Adrenal gland (tissue), 5 donors: ENCODE measurements around the gene SEZ6.

Experiments used
- POLR2A ChIP-seq, 2 donors: fragments of 450-650 bp; IDR thresholded peaks; one replicate each; pipeline ENCODE4 v1.6.1; 2017; ENCODE audit warnings: antibody characterized with exemption in 2 of 2, mild to moderate bottlenecking in 2 of 2, moderate library complexity in 1 of 2
- TF ChIP-seq, protein P1 (sequence below), 6 experiments: fragments of 450-650 bp in 4 of 6; fragments of 200-600 bp in 2 of 6; sonication (generic) in 1 of 6; IDR thresholded peaks; 1 replicate in 5 of 6; 2 replicates in 1 of 6; pipeline versions ENCODE4 v1.5.1 to v1.8.0; 2016 to 2021; ENCODE audit warnings: antibody characterized with exemption in 6 of 6, mild to moderate bottlenecking in 2 of 6, moderate library complexity in 1 of 6
- donor health status: DM: no; HTN: no; CAD: no.

DNA sequence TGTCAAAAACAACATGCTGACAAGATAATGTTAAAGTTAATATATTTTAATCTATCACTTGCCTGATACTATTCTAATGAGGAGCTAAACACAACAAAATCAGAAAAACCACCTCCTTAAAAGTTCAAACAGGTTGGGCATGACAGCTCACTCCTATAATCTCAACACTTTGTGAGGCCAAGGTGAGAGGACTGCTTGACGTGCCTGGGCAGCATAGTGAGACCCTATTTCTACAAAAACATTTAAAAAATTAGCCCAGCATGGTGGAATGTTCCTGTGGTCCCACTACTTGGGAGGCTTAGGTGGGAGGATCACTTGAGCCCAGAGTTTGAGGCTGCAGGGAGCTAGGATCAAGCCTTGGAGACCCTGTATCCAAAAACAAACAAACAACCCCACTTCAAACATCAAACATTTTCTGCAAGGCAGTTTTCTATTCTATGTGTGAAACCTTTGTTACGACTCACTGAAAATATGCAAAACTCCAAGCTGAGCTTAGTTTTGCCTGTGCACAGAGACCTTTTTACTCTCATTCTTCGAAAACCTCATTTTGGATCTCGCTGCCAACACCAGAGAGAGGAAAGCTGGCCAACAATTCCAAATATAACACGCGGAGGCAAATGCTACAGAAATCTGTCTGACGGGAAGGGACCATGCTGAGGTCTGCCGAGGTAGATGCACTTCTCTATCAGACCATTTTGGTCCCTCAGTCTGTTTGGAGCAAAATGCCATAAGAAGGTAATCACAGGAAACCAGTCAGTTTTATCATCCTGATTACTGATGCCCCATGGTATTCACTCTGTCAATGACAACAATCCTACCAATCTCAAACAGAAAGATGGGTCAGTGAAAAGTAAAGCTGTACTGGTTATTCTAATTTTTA lies 60.7 kb downstream of the SEZ6 start:
- TF ChIP-seq, protein P1, sequence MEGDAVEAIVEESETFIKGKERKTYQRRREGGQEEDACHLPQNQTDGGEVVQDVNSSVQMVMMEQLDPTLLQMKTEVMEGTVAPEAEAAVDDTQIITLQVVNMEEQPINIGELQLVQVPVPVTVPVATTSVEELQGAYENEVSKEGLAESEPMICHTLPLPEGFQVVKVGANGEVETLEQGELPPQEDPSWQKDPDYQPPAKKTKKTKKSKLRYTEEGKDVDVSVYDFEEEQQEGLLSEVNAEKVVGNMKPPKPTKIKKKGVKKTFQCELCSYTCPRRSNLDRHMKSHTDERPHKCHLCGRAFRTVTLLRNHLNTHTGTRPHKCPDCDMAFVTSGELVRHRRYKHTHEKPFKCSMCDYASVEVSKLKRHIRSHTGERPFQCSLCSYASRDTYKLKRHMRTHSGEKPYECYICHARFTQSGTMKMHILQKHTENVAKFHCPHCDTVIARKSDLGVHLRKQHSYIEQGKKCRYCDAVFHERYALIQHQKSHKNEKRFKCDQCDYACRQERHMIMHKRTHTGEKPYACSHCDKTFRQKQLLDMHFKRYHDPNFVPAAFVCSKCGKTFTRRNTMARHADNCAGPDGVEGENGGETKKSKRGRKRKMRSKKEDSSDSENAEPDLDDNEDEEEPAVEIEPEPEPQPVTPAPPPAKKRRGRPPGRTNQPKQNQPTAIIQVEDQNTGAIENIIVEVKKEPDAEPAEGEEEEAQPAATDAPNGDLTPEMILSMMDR (IDR thresholded peaks at IDR 0.05): no peak
- TF ChIP-seq POLR2A (IDR thresholded peaks at IDR 0.05): no peak
